ENCODE data around the gene MYH14. TPM values are rescaled to one million over a fixed set of nuclear protein-coding genes. Genes with fewer than 3 reads are reported as not detected.

Gene MYH14
- total and polyA plus RNA-seq, 2 of the 13 experiments (the other 11 are each of a cell fraction or from before 2014, with no cell fraction given), result 5.5 to 5.8 TPM

DNA sequence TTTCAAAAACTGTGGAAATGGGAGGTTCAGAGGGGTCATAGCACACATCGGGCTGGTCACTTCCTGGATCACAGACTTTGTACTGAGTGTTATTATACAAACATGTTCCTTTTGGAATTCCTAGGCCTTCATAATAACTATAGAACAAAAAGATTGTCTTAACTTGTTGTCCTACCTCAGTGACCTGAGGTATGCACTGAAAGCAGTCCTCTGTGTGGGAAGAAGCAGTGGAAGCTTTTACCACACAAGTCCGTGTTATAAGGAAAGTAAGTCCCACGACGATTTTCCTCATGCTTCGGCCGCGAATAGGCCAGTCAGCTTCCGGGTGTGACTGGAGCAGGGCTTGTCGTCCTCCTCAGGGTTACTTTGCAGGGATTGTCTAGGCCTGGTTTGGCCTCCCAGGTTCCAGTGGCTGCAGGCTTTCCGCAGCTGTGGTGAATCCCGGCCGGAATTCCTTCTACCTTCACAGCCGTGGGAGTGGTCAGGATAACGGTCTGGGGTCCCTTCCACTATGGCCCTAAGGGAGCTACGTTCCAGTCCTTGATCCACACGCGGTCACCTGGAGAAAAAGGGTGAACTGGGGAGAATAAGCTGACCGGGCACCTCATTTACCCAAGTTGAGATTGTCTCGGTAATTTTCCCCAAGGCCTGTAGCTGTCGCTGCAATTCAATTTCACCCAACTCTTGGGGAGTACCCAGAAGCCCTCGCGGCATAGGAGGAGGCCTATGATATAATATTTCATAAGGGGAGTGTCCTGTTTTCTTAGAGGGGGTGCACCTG is 146.0 kb downstream of the MYH14 start (continued):
- no peak for TF ChIP-seq KLF13 (CRISPR knock-in tag; IDR thresholded peaks at IDR 0.05)
- TF ChIP-seq, protein P1, sequence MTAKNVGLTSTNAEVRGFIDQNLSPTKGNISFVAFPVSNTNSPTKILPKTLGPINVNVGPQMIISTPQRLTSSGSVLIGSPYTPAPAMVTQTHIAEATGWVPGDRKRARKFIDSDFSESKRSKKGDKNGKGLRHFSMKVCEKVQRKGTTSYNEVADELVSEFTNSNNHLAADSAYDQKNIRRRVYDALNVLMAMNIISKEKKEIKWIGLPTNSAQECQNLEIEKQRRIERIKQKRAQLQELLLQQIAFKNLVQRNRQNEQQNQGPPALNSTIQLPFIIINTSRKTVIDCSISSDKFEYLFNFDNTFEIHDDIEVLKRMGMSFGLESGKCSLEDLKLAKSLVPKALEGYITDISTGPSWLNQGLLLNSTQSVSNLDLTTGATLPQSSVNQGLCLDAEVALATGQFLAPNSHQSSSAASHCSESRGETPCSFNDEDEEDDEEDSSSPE (CRISPR knock-in tag; IDR thresholded peaks at IDR 0.05), result 0 out of 2 replicates have a peak, but pooled peaks have one; percentile 17
- peak; percentile 59; the same call in 1 of the 2 replicates for TF ChIP-seq ELF1 (CRISPR knock-in tag; IDR thresholded peaks at IDR 0.05)
- TF ChIP-seq THYN1 (CRISPR knock-in tag; IDR thresholded peaks at IDR 0.05; ENCODE audit: borderline replicate concordance, low read depth), result no peak
- 0 out of 2 replicates have a peak, but pooled peaks have one; percentile 4 for TF ChIP-seq FOSL2 (CRISPR knock-in tag; IDR thresholded peaks at IDR 0.05)
- 0 out of 2 replicates have a peak, but pooled peaks have one; percentile 32 for TF ChIP-seq MIER2 (CRISPR knock-in tag; IDR thresholded peaks at IDR 0.05)
- TF ChIP-seq ZNF746 (CRISPR knock-in tag; IDR thresholded peaks at IDR 0.05), result no peak
- TF ChIP-seq, protein P2, sequence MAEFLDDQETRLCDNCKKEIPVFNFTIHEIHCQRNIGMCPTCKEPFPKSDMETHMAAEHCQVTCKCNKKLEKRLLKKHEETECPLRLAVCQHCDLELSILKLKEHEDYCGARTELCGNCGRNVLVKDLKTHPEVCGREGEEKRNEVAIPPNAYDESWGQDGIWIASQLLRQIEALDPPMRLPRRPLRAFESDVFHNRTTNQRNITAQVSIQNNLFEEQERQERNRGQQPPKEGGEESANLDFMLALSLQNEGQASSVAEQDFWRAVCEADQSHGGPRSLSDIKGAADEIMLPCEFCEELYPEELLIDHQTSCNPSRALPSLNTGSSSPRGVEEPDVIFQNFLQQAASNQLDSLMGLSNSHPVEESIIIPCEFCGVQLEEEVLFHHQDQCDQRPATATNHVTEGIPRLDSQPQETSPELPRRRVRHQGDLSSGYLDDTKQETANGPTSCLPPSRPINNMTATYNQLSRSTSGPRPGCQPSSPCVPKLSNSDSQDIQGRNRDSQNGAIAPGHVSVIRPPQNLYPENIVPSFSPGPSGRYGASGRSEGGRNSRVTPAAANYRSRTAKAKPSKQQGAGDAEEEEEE (CRISPR knock-in tag; IDR thresholded peaks at IDR 0.05; ENCODE audit: borderline replicate concordance), result peak; percentile 70; the same call in 1 of the 2 replicates
- TF ChIP-seq RARA (CRISPR knock-in tag; IDR thresholded peaks at IDR 0.05), result peak; percentile 53; the same call in 1 of the 2 replicates
- TF ChIP-seq RFX3 (CRISPR knock-in tag; IDR thresholded peaks at IDR 0.05), result no peak
- TF ChIP-seq, protein P3, sequence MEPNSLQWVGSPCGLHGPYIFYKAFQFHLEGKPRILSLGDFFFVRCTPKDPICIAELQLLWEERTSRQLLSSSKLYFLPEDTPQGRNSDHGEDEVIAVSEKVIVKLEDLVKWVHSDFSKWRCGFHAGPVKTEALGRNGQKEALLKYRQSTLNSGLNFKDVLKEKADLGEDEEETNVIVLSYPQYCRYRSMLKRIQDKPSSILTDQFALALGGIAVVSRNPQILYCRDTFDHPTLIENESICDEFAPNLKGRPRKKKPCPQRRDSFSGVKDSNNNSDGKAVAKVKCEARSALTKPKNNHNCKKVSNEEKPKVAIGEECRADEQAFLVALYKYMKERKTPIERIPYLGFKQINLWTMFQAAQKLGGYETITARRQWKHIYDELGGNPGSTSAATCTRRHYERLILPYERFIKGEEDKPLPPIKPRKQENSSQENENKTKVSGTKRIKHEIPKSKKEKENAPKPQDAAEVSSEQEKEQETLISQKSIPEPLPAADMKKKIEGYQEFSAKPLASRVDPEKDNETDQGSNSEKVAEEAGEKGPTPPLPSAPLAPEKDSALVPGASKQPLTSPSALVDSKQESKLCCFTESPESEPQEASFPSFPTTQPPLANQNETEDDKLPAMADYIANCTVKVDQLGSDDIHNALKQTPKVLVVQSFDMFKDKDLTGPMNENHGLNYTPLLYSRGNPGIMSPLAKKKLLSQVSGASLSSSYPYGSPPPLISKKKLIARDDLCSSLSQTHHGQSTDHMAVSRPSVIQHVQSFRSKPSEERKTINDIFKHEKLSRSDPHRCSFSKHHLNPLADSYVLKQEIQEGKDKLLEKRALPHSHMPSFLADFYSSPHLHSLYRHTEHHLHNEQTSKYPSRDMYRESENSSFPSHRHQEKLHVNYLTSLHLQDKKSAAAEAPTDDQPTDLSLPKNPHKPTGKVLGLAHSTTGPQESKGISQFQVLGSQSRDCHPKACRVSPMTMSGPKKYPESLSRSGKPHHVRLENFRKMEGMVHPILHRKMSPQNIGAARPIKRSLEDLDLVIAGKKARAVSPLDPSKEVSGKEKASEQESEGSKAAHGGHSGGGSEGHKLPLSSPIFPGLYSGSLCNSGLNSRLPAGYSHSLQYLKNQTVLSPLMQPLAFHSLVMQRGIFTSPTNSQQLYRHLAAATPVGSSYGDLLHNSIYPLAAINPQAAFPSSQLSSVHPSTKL (CRISPR knock-in tag; IDR thresholded peaks at IDR 0.05), result 0 out of 2 replicates have a peak, but pooled peaks have one; percentile 38
- 0 out of 2 replicates have a peak, but pooled peaks have one; percentile 10 for TF ChIP-seq IRF2 (CRISPR knock-in tag; IDR thresholded peaks at IDR 0.05)
- TF ChIP-seq, protein P4, sequence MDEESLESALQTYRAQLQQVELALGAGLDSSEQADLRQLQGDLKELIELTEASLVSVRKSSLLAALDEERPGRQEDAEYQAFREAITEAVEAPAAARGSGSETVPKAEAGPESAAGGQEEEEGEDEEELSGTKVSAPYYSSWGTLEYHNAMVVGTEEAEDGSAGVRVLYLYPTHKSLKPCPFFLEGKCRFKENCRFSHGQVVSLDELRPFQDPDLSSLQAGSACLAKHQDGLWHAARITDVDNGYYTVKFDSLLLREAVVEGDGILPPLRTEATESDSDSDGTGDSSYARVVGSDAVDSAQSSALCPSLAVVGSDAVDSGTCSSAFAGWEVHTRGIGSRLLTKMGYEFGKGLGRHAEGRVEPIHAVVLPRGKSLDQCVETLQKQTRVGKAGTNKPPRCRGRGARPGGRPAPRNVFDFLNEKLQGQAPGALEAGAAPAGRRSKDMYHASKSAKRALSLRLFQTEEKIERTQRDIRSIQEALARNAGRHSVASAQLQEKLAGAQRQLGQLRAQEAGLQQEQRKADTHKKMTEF (CRISPR knock-in tag; IDR thresholded peaks at IDR 0.05), result peak; percentile 42; the same call in 1 of the 2 replicates
- peak; percentile 60; the same call in 1 of the 2 replicates for TF ChIP-seq PHF21A (CRISPR knock-in tag; IDR thresholded peaks at IDR 0.05)
- peak; percentile 50; the same call in 1 of the 2 replicates for TF ChIP-seq PHF8 (CRISPR knock-in tag; IDR thresholded peaks at IDR 0.05)
- TF ChIP-seq FOXA3 (CRISPR knock-in tag; IDR thresholded peaks at IDR 0.05), result peak; percentile 40; the same call in 1 of the 2 replicates
- TF ChIP-seq ZFX (CRISPR knock-in tag; IDR thresholded peaks at IDR 0.05; ENCODE audit: low read depth), result peak; percentile 88
- TF ChIP-seq EP300 (IDR thresholded peaks at IDR 0.05; ENCODE audit: low read depth in 2 of 2, low read length in 2 of 2), result 0 out of 4 replicates have a peak, but pooled peaks of 1 of the 2 experiments have one; percentile 22
- TF ChIP-seq EP300 (CRISPR knock-in tag; IDR thresholded peaks at IDR 0.05; ENCODE audit: borderline replicate concordance), result no peak
- TF ChIP-seq SP4 (CRISPR knock-in tag; IDR thresholded peaks at IDR 0.05), result 0 out of 2 replicates have a peak, but pooled peaks have one; percentile 32
- peak; percentile 80 for TF ChIP-seq ZNF143 (CRISPR knock-in tag; IDR thresholded peaks at IDR 0.05)
- TF ChIP-seq GLI4 (CRISPR knock-in tag; IDR thresholded peaks at IDR 0.05; ENCODE audit: borderline replicate concordance), result no peak
